Measurements from ENCODE around the gene BYSL. TPM values are rescaled to one million over a fixed set of nuclear protein-coding genes. Genes with fewer than 3 reads are reported as not detected.

The BYSL gene
- total and polyA plus RNA-seq, 9 of the 15 experiments (the other 6 are each of a cell fraction or from before 2014, with no cell fraction given): 22.2 to 92.3 (median 53.4) TPM

- no peak for TF ChIP-seq ZNF398 (CRISPR knock-in tag; IDR thresholded peaks at IDR 0.05)
- peak; percentile 61; the same call in 1 of the 2 replicates for TF ChIP-seq SP1 (CRISPR knock-in tag; IDR thresholded peaks at IDR 0.05)
- no peak for TF ChIP-seq SMARCB1 (IDR thresholded peaks at IDR 0.05; ENCODE audit: insufficient read length, low read depth)
- no peak for TF ChIP-seq MEF2A (IDR thresholded peaks at IDR 0.05; ENCODE audit: control insufficient read depth, low read depth, low read length)
- TF ChIP-seq ZNF589 (CRISPR knock-in tag; IDR thresholded peaks at IDR 0.05; ENCODE audit: low read depth): peak; percentile 52; the same call in 1 of the 2 replicates
- peak in 1 of 3 experiments; percentile 40; a peak in 1 of 6 replicates for TF ChIP-seq ZBTB11 (CRISPR knock-in tag; IDR thresholded peaks at IDR 0.05)
- no peak for TF ChIP-seq HINFP (tag; conservative IDR thresholded peaks at IDR 0.05; ENCODE audit: low read depth)
- peak in 1 of 2 experiments; percentile 29; a peak in 1 of 4 replicates for TF ChIP-seq MNT (conservative IDR thresholded peaks at IDR 0.05)
- no peak for TF ChIP-seq CBX2 (IDR thresholded peaks at IDR 0.05; ENCODE audit: insufficient read depth, low read length, poor library complexity, severe bottlenecking)
- no peak for TF ChIP-seq ESRRB (CRISPR knock-in tag; IDR thresholded peaks at IDR 0.05; ENCODE audit: borderline replicate concordance)
- no peak for TF ChIP-seq ZNF124 (CRISPR knock-in tag; IDR thresholded peaks at IDR 0.05)
- no peak for TF ChIP-seq CCNT2 (IDR thresholded peaks at IDR 0.05; ENCODE audit: borderline replicate concordance, extremely low read depth, insufficient read length, low read depth, low read length)
- no peak for TF ChIP-seq GTF2A2 (tag; IDR thresholded peaks at IDR 0.05)
- TF ChIP-seq DPF2 (IDR thresholded peaks at IDR 0.05): peak; percentile 87
- no peak for TF ChIP-seq POLR2AphosphoS2 (IDR thresholded peaks at IDR 0.05; ENCODE audit: low read length)
- peak; percentile 12; the same call in 1 of the 2 replicates for TF ChIP-seq SUPT5H (IDR thresholded peaks at IDR 0.05)
- TF ChIP-seq ZNF586 (CRISPR knock-in tag; conservative IDR thresholded peaks at IDR 0.05): no peak
- no peak for TF ChIP-seq XRCC4 (IDR thresholded peaks at IDR 0.05; ENCODE audit: extremely low read depth, insufficient read depth, insufficient read length)
- TF ChIP-seq HOXB6 (CRISPR knock-in tag; IDR thresholded peaks at IDR 0.05; ENCODE audit: borderline replicate concordance): no peak
These were observed 18.0 kb downstream of the BYSL start (continued) for GRCh38 chr6:41939176-41939847.
